Stomach smooth muscle (tissue), 2 donors: ENCODE data around the gene MRPL19.

Source experiments
- H3K27ac ChIP-seq: one replicate; pipeline ENCODE4 v1.7.0; 2013; ENCODE audit warnings: mild to moderate bottlenecking, low read length, inconsistent platforms
- H3K27me3 ChIP-seq, 2 donors: one replicate each; pipeline ENCODE4 v1.7.0; 2013; ENCODE audit warnings: low read length in 2 of 2; ENCODE audit not compliant: insufficient read depth in 2 of 2, control insufficient read depth in 1 of 2
- H3K36me3 ChIP-seq, 2 donors: one replicate each; pipeline ENCODE4 v1.7.0; 2013; ENCODE audit warnings: low read length in 2 of 2; ENCODE audit not compliant: control insufficient read depth in 2 of 2, insufficient read depth in 2 of 2
- H3K4me1 ChIP-seq: one replicate; pipeline ENCODE4 v1.7.0; 2013; ENCODE audit warnings: low read length; ENCODE audit not compliant: control insufficient read depth, insufficient read depth
- H3K4me3 ChIP-seq, 2 donors: one replicate each; pipeline ENCODE4 v1.7.0; 2013; ENCODE audit warnings: low read length in 2 of 2
- H3K9ac ChIP-seq, 2 donors: one replicate each; pipeline ENCODE4 v1.7.0; 2013; ENCODE audit warnings: low read length in 2 of 2, mild to moderate bottlenecking in 1 of 2
- H3K9me3 ChIP-seq, 2 donors: one replicate each; pipeline ENCODE4 v1.7.0; 2013; ENCODE audit warnings: low read length in 2 of 2; ENCODE audit not compliant: control insufficient read depth in 2 of 2
- donor health status: healthy.
- donor health status: Pancreatic carcinoma.

Gene MRPL19

GRCh38 chr2:75729861-75730260 lies 83.3 kb downstream of the MRPL19 start:
- H3K9me3 ChIP-seq, result no peaks in the 10 kb centered on the region
- no peak overlapping the region for H3K27ac ChIP-seq
- H3K4me1 ChIP-seq, result no peaks in the 10 kb centered on the region
- no peak overlapping the region for H3K4me3 ChIP-seq
- H3K36me3 ChIP-seq, result no peaks in the 10 kb centered on the region
- H3K27me3 ChIP-seq, result no peaks in the 10 kb centered on the region
- H3K9ac ChIP-seq, result no peak overlapping the region

DNA sequence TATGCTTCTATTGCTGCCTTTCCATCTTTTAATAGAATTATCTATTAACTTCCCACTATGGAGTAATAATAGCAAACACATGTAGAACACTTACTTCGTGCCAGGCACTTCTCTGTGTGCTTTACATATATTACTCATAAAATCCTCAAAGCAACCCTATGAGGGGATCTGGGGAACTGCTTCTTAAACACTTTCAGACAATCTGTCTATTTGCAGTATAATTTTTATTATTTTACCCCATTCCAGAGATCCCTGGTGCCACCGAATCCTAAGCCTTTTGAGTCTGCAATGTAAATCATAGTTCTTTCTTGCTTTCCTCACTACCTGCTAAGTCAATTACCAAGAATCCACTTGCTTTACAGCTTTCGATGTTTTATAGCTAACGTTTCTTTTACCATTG lies 89.7 kb downstream of the MRPL19 start:
- Histone ChIP-seq H3K9me3 (no peaks in the 10 kb centered on the region), H3K36me3 (no peaks in the 10 kb centered on the region), H3K4me3 (no peak overlapping the region), H3K4me1 (no peaks in the 10 kb centered on the region), H3K9ac (no peak overlapping the region), H3K27ac (no peak overlapping the region), H3K27me3 (peaks cover 0 to 3% of the 10 kb centered on the region in 2 donors)

GRCh38 chr2:75737961-75738360 lies 91.4 kb downstream of the MRPL19 start:
- Histone ChIP-seq H3K4me1 (no peaks in the 10 kb centered on the region), H3K9me3 (no peaks in the 10 kb centered on the region), H3K36me3 (no peaks in the 10 kb centered on the region), H3K27ac (no peak overlapping the region), H3K27me3 (peaks cover 0 to 3% of the 10 kb centered on the region in 2 donors), H3K9ac (no peak overlapping the region), H3K4me3 (no peak overlapping the region)
